Left kidney (tissue), 2 donors: ENCODE results near the gene PCLAF. TPM values are rescaled to one million over a fixed set of nuclear protein-coding genes. Genes with fewer than 3 reads are reported as not detected.
"Not testable (repeated sequence)": the region's sequence is repeated elsewhere in the genome, so short reads cannot be mapped to it uniquely, and the experiment has no call there.

Experiments
- DNase-seq: peaks from one replicate; pipeline ENCODE4 v3.0.0-alpha.2; 2013
- polyA plus RNA-seq: library from polyadenylated mRNA; unstranded; fragments of 120-200 nt; gene quantifications from one replicate; pipeline ENCODE4 v1.2.1, GENCODE V29; 2013; ENCODE audit not compliant: insufficient read length

PCLAF gene
- polyA plus RNA-seq, 1 donor, result 54.7 TPM

- no peak for DNase-seq
Observed at GRCh38 chr15:64373360-64373759, 7.9 kb downstream of the PCLAF start.

GRCh38 chr15:64371383-64371782 is 9.9 kb downstream of the PCLAF start:
- DNase-seq, result not testable (repeated sequence)

GRCh38 chr15:64369078-64369607 is 12.1 kb downstream of the PCLAF start:
- DNase-seq, result no peak

GRCh38 chr15:64361259-64361658 is 20.0 kb downstream of the PCLAF start:
- DNase-seq, result no peak

DNA sequence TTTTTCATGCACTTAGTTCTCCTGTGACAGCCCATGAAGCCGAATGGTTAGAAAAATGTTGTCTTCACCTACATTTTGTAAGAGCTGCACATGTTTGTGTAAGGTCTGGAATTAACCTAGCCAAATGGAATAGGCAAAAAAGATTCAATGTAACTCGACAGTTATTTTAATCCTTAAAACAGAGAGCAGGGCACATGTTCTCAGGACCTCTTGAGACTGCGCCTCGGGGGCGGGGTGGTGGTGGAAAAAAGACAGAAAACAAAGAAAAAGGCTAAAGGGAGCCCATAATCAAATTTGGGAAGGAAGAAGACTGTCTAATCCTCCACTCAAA is 24.6 kb downstream of the PCLAF start:
- no peak for DNase-seq

GRCh38 chr15:64355944-64356709 is 25.1 kb downstream of the PCLAF start, which contains the start of gene CSNK1G1:
TSS of gene CSNK1G1 (minus strand) at chr15:64356173. CDS start at chr15:64300499, 55,674 bp downstream.
- peak; percentile 98 for DNase-seq

GRCh38 chr15:64355348-64355943 is 25.8 kb downstream of the PCLAF start:
- DNase-seq, result peak; percentile 28

DNA sequence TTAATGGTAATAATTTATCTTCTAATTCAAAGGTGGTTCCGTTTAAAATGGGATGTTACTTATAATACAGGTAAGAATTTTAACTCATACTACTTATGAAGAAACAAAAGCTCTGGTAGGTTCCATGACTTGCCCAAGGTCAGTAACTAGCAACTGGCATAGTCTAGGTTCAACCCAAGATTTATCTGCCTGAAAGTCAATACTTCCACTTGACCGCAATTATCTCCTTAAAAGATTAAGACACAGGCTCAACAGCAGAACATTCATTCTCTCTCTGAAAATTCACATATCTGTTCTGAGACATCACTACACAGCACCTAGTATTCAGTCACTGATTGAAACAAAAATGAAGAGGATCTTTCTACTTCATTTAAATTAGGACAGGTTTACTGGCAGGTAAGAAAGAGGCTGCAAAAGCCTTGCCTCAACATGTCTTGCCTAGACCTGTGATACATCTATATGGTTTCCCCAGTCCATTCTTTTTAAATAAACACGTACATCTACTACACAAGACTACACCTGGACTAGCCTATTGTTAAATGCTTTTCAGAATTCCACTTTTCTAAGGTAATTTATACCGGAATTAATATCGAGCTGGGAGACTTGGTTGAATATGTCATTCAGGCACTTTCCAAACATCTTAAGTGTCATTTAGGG is 26.4 kb downstream of the PCLAF start:
- no peak for DNase-seq

- DNase-seq, result no peak
Observed at GRCh38 chr15:64351265-64351664, 30.0 kb downstream of the PCLAF start.

GRCh38 chr15:64349375-64349774 is 31.9 kb downstream of the PCLAF start:
- DNase-seq, result no peak

GRCh38 chr15:64348455-64348854 is 32.8 kb downstream of the PCLAF start:
- DNase-seq, result no peak

- not testable (repeated sequence) for DNase-seq
Observed at GRCh38 chr15:64346242-64346641, 35.0 kb downstream of the PCLAF start.

GRCh38 chr15:64344651-64345294 is 36.5 kb downstream of the PCLAF start:
- DNase-seq, result no peak

DNA sequence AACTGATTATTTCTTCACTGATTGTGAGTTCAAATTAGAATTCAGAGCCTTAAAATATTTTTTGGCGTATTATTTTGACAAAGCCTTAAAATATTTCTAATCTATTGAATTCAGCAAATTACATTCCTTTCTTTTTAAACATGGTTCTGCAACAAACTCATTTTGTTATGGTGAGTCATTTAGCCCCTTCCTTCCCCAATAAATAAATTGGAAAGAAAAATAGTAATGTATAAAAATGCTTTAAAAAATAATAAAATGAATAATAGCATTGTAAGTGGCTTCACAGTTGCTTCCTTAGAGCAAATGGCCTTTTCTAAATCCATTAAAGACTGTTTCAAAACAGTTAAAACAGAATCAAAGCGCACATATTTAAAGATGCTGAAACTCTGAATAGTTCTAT is 37.4 kb downstream of the PCLAF start:
- no peak for DNase-seq

- DNase-seq, result no peak
Observed at GRCh38 chr15:64343222-64343621, 38.0 kb downstream of the PCLAF start.

GRCh38 chr15:64341961-64342360 is 39.3 kb downstream of the PCLAF start:
- DNase-seq, result no peak

GRCh38 chr15:64340355-64340754 is 40.9 kb downstream of the PCLAF start:
- no peak for DNase-seq

- no peak for DNase-seq
Observed at GRCh38 chr15:64337761-64338160, 43.5 kb downstream of the PCLAF start.

- no peak for DNase-seq
Observed at GRCh38 chr15:64333986-64334929, 47.0 kb downstream of the PCLAF start.

DNA sequence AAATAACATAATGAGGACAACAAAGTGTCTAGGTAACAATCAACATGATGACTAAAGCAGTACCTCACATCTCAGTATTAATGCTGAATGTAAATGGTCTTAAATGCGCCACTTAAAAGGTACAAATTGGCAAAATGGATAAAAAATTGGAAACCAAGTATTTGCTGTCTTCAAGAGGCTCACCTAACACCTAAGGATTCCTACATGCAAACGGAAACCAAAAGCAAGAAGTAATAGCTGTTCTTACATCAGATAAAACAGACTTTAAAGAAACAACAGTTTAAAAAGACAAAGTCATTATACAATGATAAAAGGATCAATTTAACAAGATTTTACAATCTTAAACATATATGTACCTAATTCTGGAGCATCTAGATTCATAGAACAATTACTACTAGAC is 47.7 kb downstream of the PCLAF start:
- no peak for DNase-seq

- DNase-seq, result not testable (repeated sequence)
Observed at GRCh38 chr15:64331668-64332067, 49.6 kb downstream of the PCLAF start.
